Caco-2 (cell line): ENCODE data around the gene C22orf23. TPM values are rescaled to one million over a fixed set of nuclear protein-coding genes. Genes with fewer than 3 reads are reported as not detected.

Experiments used
- BruUV-seq: library from RNA; stranded (reverse); fragments of 400-500 nt; replicated peaks from 2 replicates; lab custom pipeline; 2021; lab: Mats Ljungman, UMichigan
- CTCF ChIA-PET: fragments of 300-600 bp; sonication (Branson Sonifier 250); formaldehyde crosslinking; loops from one replicate; lab custom pipeline; 2022; ENCODE audit warnings: antibody characterized with exemption; lab: Charles Lee
- POLR2A ChIA-PET: fragments of 300-600 bp; sonication (Branson Sonifier 250); formaldehyde crosslinking; loops from one replicate; lab custom pipeline; 2022; ENCODE audit warnings: antibody characterized with exemption; lab: Charles Lee
- DNase-seq, 2 experiments: peaks; one replicate each; pipeline versions ENCODE4 v3.0.0 to v3.0.0-alpha.2; 2020 to 2022
- H3K27me3 ChIP-seq: replicated peaks from 2 replicates; pipeline ENCODE4 v1.6.0; 2011; ENCODE audit warnings: low read length; ENCODE audit not compliant: control insufficient read depth, insufficient read depth
- H3K36me3 ChIP-seq: 2 replicates; pipeline ENCODE4 v1.5.1; 2011; ENCODE audit warnings: low read length; ENCODE audit not compliant: control insufficient read depth, insufficient read depth
- H3K4me1 ChIP-seq: fragments of 250-450 bp; sonication (Bioruptor Pico); 2 replicates; pipeline ENCODE4 v1.5.1; 2020; ENCODE audit warnings: mild to moderate bottlenecking
- H3K4me3 ChIP-seq: 2 replicates; pipeline ENCODE4 v1.5.1; 2011; ENCODE audit warnings: low read depth, mild to moderate bottlenecking, control low read depth, low read length
- H3K9me3 ChIP-seq: fragments of 250-450 bp; sonication (Bioruptor Pico); 2 replicates; pipeline ENCODE4 v1.5.1; 2020; ENCODE audit warnings: mild to moderate bottlenecking, moderate library complexity
- H3K27ac Mint-ChIP-seq: one replicate; pipeline ENCODE4 v1.8.0; 2022; ENCODE audit warnings: mixed read lengths; ENCODE audit not compliant: unreplicated experiment
- H3K27me3 Mint-ChIP-seq: one replicate; pipeline ENCODE4 v1.8.0; 2022; ENCODE audit warnings: mixed read lengths; ENCODE audit not compliant: insufficient read depth, unreplicated experiment
- H3K36me3 Mint-ChIP-seq: one replicate; pipeline ENCODE4 v1.8.0; 2022; ENCODE audit warnings: mild to moderate bottlenecking, mixed read lengths; ENCODE audit not compliant: insufficient read depth, unreplicated experiment
- H3K4me1 Mint-ChIP-seq: one replicate; pipeline ENCODE4 v1.8.0; 2022; ENCODE audit warnings: low read depth, mixed read lengths; ENCODE audit not compliant: unreplicated experiment
- H3K4me3 Mint-ChIP-seq: one replicate; pipeline ENCODE4 v1.8.0; 2022; ENCODE audit warnings: mild to moderate bottlenecking, moderate library complexity, mixed read lengths; ENCODE audit not compliant: unreplicated experiment
- H3K9me3 Mint-ChIP-seq: one replicate; pipeline ENCODE4 v1.8.0; 2022; ENCODE audit warnings: mixed read lengths; ENCODE audit not compliant: unreplicated experiment
- CTCF ChIP-seq, 2 experiments: fragments of 200-600 bp in 1 of 2; IDR thresholded peaks; 1 replicate in 1 of 2; 2 replicates in 1 of 2; pipeline versions ENCODE4 v1.5.1 to v1.8.0; 2011 to 2022; ENCODE audit warnings: antibody characterized with exemption in 1 of 2, control low read depth in 1 of 2, inconsistent platforms in 1 of 2, low read depth in 1 of 2, low read length in 1 of 2, mild to moderate bottlenecking in 1 of 2, moderate library complexity in 1 of 2; ENCODE audit not compliant: insufficient read depth in 1 of 2, severe bottlenecking in 1 of 2, unreplicated experiment in 1 of 2
- intact Hi-C: fragments of 100-400 bp; cut with micrococcal nuclease; formaldehyde crosslinking; loops from one replicate; pipeline ENCODE4 v1.10.0; 2022; ENCODE audit not compliant: unreplicated experiment
- total RNA-seq: library from RNA; stranded (reverse); gene quantifications from 2 replicates; pipeline ENCODE4 v1.2.3, GENCODE V29; 2022

C22orf23 gene
- total RNA-seq, 1 experiment from 2014 or later = not detected

GRCh38 chr22:37973271-37974170, 20.1 kb upstream of the C22orf23 start:
- no peak overlapping the region for H3K27ac Mint-ChIP-seq
- intact Hi-C loops = no loop called here
- no peaks in the 10 kb centered on the region for H3K4me1 Mint-ChIP-seq
- no peaks in the 10 kb centered on the region for H3K9me3 Mint-ChIP-seq
- H3K4me1 ChIP-seq = no peaks in the 10 kb centered on the region
- peaks cover 8% of the 10 kb centered on the region for H3K36me3 Mint-ChIP-seq
- no peak for TF ChIP-seq CTCF (IDR thresholded peaks at IDR 0.05; ENCODE audit: insufficient read depth in 1 of 2, low read depth in 1 of 2, low read length in 1 of 2, severe bottlenecking in 1 of 2, unreplicated experiment in 1 of 2)
- no peak overlapping the region for H3K4me3 ChIP-seq
- no peaks in the 10 kb centered on the region for H3K27me3 Mint-ChIP-seq
- peaks cover 1% of the 10 kb centered on the region; the same call in 1 of the 2 replicates for H3K36me3 ChIP-seq
- H3K9me3 ChIP-seq = no peaks in the 10 kb centered on the region
- DNase-seq = no peak
- no peaks in the 10 kb centered on the region for H3K27me3 ChIP-seq
- BruUV-seq = no TSS peak
- POLR2A ChIA-PET = no interaction called here
- no peak overlapping the region for H3K4me3 Mint-ChIP-seq
- CTCF ChIA-PET = interaction anchor here (0.7 kb wide), 1 partner anchor 86 kb away, joined by 3 read pairs; no protein-coding TSS in a partner anchor

- no peak for TF ChIP-seq CTCF (IDR thresholded peaks at IDR 0.05; ENCODE audit: insufficient read depth in 1 of 2, low read depth in 1 of 2, low read length in 1 of 2, severe bottlenecking in 1 of 2, unreplicated experiment in 1 of 2)
- Mint-ChIP-seq H3K4me3 (no peak overlapping the region), H3K9me3 (no peaks in the 10 kb centered on the region), H3K4me1 (no peaks in the 10 kb centered on the region), H3K36me3 (peaks cover 17% of the 10 kb centered on the region), H3K27me3 (no peaks in the 10 kb centered on the region), H3K27ac (no peak overlapping the region)
- ChIA-PET CTCF (no interaction called here), POLR2A (no interaction called here)
- Histone ChIP-seq H3K4me3 (no peak overlapping the region), H3K4me1 (no peaks in the 10 kb centered on the region), H3K36me3 (peaks cover 1% of the 10 kb centered on the region; the same call in 1 of the 2 replicates), H3K9me3 (no peaks in the 10 kb centered on the region), H3K27me3 (no peaks in the 10 kb centered on the region)
- intact Hi-C loops = no loop called here
- BruUV-seq = no TSS peak
- no peak for DNase-seq
Measured at GRCh38 chr22:37972527-37972926, 19.1 kb upstream of the C22orf23 start.

GRCh38 chr22:37971475-37972434, 18.4 kb upstream of the C22orf23 start:
- Mint-ChIP-seq H3K36me3 (peaks cover 17% of the 10 kb centered on the region), H3K9me3 (no peaks in the 10 kb centered on the region), H3K27me3 (no peaks in the 10 kb centered on the region), H3K4me1 (no peaks in the 10 kb centered on the region), H3K4me3 (no peak overlapping the region), H3K27ac (no peak overlapping the region)
- H3K36me3 ChIP-seq = peaks cover 5% of the 10 kb centered on the region; the same call in 1 of the 2 replicates
- H3K4me3 ChIP-seq = no peak overlapping the region
- CTCF ChIA-PET = no interaction called here
- TF ChIP-seq CTCF (IDR thresholded peaks at IDR 0.05; ENCODE audit: insufficient read depth in 1 of 2, low read depth in 1 of 2, low read length in 1 of 2, severe bottlenecking in 1 of 2, unreplicated experiment in 1 of 2) = no peak
- H3K9me3 ChIP-seq = no peaks in the 10 kb centered on the region
- no TSS peak for BruUV-seq
- no peaks in the 10 kb centered on the region for H3K4me1 ChIP-seq
- no peaks in the 10 kb centered on the region for H3K27me3 ChIP-seq
- intact Hi-C loops = no loop called here
- POLR2A ChIA-PET = interaction anchor here (0.5 to 1.0 kb wide), 2 partner anchors 18 to 36 kb away, joined by 3 to 5 read pairs; partner anchors contain the start of genes C22orf23 and POLR2F
- no peak for DNase-seq
